Measurements from ENCODE around the gene TTC21B.

TTC21B gene

GRCh38 chr2:165835363-165835762, 118.2 kb downstream of the TTC21B start:
- no peak for DNase-seq (ENCODE audit: low read depth)

- DNase-seq (ENCODE audit: low read depth) = peak; percentile 68
Measured at GRCh38 chr2:165833156-165833555, 120.4 kb downstream of the TTC21B start.

- DNase-seq (ENCODE audit: low read depth) = no peak
Measured at GRCh38 chr2:165827921-165828276, 125.7 kb downstream of the TTC21B start.

- DNase-seq (ENCODE audit: low read depth) = no peak
Measured at GRCh38 chr2:165827016-165827920, 126.3 kb downstream of the TTC21B start.

- no peak for DNase-seq (ENCODE audit: low read depth)
Measured at GRCh38 chr2:165825041-165825440, 128.5 kb downstream of the TTC21B start.

All from EH (cell line).